HG03378 (cell line): ENCODE data around the gene HOXA1.

Source experiments
- ATAC-seq: cut with Tn5 transposase; IDR thresholded peaks from one replicate; pipeline ENCODE4 v1.9.1; 2021; ENCODE audit warnings: mild to moderate bottlenecking, moderate library complexity; ENCODE audit not compliant: unreplicated experiment

HOXA1 gene

GRCh38 chr7:27116962-27117886 lies 21.4 kb upstream of the HOXA1 start:
- ATAC-seq, result no peak

GRCh38 chr7:27116031-27116961 lies 20.5 kb upstream of the HOXA1 start:
- no peak for ATAC-seq

GRCh38 chr7:27115221-27116026 lies 19.6 kb upstream of the HOXA1 start:
- no peak for ATAC-seq

- no peak for ATAC-seq
Observed at GRCh38 chr7:27114881-27115220, 19.1 kb upstream of the HOXA1 start.

GRCh38 chr7:27113991-27114769 lies 18.4 kb upstream of the HOXA1 start:
- no peak for ATAC-seq

- no peak for ATAC-seq
Observed at GRCh38 chr7:27112955-27113949, 17.5 kb upstream of the HOXA1 start.

GRCh38 chr7:27112361-27112760 lies 16.6 kb upstream of the HOXA1 start:
- ATAC-seq, result no peak

- ATAC-seq, result no peak
Observed at GRCh38 chr7:27111751-27112277, 16.0 kb upstream of the HOXA1 start.

- ATAC-seq, result no peak
Observed at GRCh38 chr7:27111042-27111750, 15.4 kb upstream of the HOXA1 start.

GRCh38 chr7:27110186-27111031 lies 14.6 kb upstream of the HOXA1 start:
- ATAC-seq, result no peak

- no peak for ATAC-seq
Observed at GRCh38 chr7:27109466-27110185, 13.8 kb upstream of the HOXA1 start.

GRCh38 chr7:27108390-27109127 lies 12.8 kb upstream of the HOXA1 start:
- ATAC-seq, result no peak

GRCh38 chr7:27107391-27108381 lies 11.9 kb upstream of the HOXA1 start:
- ATAC-seq, result no peak

GRCh38 chr7:27106901-27107240 lies 11.1 kb upstream of the HOXA1 start:
- ATAC-seq, result no peak
